Hepatocyte (in vitro differentiated cells): ENCODE measurements around the gene MRPL16.
"Not testable (repeated sequence)": the region's sequence is repeated elsewhere in the genome, so short reads cannot be mapped to it uniquely, and the experiment has no call there.

Experiments used
- CTCF ChIP-seq: fragments of 200-600 bp; sonication (generic); IDR thresholded peaks from 2 replicates; pipeline ENCODE4 v1.5.1; 2016; ENCODE audit warnings: antibody characterized with exemption, mild to moderate bottlenecking; ENCODE audit not compliant: poor library complexity
- EZH2 ChIP-seq: fragments of 200-600 bp; sonication (generic); IDR thresholded peaks from 2 replicates; pipeline ENCODE4 v1.6.1; 2016; ENCODE audit warnings: antibody characterized with exemption, mild to moderate bottlenecking, borderline replicate concordance
- EZH2phosphoT487 ChIP-seq: fragments of 200-600 bp; sonication (generic); IDR thresholded peaks from one replicate; pipeline ENCODE4 v1.6.1; 2018; ENCODE audit warnings: antibody characterized with exemption, mild to moderate bottlenecking, low read depth, moderate library complexity; ENCODE audit not compliant: unreplicated experiment, severe bottlenecking

DNA sequence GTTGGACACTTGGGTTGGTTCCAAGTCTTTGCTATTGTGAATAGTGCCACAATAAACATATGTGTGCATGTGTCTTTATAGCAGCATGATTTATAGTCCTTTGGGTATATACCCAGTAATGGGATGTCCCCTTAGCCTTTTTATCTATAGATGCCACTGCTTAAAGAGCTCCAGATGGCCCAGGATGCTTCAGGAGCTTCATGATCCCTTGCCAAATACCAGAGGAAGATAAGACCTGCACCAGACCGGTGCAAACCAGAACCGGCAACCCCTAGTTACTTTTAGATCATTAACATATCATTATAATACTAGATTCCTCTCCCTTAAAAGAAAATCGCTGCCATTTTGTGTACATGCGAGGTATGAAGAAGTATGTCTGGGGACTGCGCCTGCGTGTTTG lies 37.9 kb upstream of the MRPL16 start:
- not testable (repeated sequence) for TF ChIP-seq CTCF, EZH2phosphoT487, EZH2
